GM18868 (cell line): ENCODE measurements around the gene E2F6.

ENCODE experiments used
- ATAC-seq: cut with Tn5 transposase; IDR thresholded peaks from one replicate; pipeline ENCODE4 v1.9.1; 2021; ENCODE audit warnings: mild to moderate bottlenecking, moderate library complexity; ENCODE audit not compliant: unreplicated experiment

Gene E2F6, protein sequence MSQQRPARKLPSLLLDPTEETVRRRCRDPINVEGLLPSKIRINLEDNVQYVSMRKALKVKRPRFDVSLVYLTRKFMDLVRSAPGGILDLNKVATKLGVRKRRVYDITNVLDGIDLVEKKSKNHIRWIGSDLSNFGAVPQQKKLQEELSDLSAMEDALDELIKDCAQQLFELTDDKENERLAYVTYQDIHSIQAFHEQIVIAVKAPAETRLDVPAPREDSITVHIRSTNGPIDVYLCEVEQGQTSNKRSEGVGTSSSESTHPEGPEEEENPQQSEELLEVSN

DNA sequence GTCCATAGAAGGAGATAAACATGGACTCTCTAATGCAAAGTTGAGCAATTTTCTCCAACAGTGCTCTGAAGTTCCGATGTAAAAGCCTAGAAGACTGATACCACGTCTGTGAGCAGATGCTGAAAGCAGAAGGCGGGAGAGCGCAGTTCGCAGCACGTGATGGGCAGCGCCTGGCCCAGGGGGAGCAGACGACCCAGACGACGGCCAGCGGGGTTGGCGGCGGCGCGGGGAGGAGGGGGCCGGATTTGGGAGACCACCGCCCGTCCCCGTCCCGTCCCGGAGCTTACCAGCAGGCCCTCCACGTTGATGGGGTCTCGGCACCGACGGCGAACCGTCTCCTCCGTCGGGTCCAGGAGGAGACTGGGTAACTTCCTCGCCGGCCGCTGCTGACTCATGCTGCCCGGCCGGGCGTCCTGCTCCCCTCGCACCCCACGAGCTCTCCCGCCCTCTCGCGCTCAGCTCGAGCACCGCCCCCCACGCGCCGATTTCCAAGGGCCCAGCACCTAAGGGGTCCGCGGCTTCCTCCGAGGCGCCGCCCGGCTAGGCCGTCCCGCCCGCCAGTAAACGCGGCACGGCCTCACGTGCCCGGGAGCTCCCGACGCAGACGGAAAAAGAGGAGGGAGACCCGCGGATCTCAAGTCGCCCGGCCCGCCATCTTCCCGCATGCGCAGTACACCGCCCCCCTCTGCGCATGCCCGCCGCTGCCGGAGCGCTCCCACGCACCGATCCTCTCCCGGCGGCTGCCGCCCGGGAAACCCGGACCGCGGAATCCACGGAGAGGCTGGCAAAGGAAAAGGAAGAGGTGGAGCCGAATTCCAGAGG, at the start of gene E2F6:
Gene E2F6, minus strand, starts transcription at position 677 of the 822 bp plus-strand sequence. Its CDS starts 282 bp downstream, at position 395.
- peak; percentile 69 for ATAC-seq

DNA sequence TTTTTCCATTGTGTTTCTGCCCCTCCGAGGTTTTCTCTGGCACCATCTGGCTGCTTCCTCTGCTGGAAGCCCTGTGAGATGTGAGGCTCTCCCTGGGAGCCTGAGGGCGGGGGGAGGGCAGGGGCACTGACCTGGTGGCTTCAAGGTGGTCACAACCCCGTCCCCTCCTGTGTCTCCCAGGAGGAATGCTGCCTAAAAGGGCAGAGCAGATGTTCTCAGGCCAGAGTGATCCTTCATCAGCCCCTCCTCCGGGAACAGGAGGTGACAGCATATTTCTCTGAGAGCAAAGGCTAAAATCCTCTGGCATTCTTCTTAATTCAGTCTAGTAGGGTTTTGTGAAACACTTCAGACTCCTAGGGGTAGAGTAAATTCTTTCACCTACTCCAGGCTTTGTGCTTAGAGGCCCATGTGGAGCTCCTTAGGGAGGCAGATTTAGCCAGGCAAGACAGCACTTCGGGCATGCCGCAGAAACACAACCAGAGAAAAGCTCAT, 49.6 kb upstream of the E2F6 start:
- ATAC-seq: no peak

DNA sequence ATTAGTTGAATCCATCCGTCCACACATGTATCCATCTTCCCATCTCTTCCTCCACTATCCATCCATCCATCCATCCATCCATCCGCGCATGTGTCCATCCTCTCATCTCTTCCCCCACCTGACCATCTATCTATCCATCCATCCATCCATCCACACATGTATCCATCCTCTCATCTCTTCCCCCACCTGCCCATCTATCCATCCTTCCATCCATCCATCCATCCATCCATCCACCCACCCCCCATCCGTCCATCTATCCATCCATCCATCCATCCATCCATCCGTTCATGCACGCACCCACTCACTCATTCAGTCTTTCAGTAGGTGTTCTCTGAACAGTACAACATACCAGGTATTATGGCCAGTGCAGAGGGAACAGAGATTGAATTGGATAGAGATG, 48.9 kb upstream of the E2F6 start:
- ATAC-seq: no peak

DNA sequence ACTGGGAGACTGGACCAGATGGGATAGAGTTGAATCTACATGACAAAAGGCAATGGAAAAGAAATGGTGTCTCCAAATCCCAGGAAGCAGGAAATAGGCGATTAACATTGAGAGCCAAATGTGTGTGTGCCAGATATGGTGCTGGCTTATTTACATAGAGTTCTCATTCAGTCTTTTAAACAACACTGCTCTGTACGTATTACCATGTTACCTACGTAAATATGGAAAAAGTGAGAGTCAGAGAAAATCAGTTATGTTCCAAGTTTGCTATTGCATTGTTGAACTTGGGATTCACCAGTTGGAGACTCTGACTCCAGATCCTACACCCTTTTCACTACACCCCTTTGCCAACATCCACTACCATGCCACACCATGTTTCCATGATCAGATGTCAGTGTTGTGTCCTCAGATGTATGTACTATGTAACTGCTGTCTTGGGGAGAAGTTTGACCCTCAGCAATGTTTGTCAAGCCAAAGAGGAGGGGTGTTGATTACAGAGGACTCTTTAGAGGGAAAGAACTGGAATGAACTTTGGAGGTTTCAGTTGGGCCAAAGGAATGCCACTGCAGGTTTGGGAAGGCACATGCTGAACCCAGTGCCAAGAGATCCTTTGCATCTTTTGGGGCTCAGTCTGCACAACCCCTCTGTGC, 48.2 kb upstream of the E2F6 start:
- no peak for ATAC-seq

DNA sequence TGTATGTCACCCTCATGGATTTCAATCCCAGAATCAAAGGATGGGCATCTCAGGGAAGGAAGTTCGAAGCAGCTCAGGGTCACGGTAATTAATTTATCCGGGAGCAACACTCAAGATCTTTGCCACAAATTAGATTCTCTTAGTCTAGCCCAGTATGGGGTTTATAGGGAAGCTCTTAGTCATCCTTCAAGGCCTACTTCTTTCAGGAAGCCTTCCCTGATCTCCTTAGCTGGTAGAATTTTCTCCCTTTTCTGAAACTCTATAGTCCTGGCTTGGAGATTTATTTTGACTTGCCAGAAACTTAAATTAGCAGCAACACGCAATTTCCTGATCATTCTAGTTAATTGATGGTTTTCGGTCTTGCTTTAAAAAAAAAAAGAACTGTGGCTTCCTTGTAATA, 47.4 kb upstream of the E2F6 start:
- ATAC-seq: no peak

DNA sequence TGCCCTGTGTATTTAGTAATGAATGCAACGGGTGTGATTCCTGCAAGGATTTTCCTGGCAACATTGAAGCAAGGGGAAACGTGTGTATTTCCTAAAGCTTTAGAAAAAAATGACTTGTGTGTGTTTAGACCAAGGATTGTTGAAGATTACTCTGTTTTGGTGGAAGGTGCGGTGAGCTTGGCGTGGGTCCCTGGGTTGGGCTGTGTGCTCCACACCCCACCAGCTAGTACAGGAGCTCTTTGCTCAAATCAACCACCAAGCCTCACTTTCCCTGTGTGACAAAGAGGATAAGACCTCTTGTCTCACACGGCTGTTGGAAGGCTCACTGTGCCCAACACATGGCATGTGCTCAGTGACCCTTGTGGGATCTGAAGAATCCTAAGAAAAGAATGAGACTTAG, 46.5 kb upstream of the E2F6 start:
- ATAC-seq: no peak

DNA sequence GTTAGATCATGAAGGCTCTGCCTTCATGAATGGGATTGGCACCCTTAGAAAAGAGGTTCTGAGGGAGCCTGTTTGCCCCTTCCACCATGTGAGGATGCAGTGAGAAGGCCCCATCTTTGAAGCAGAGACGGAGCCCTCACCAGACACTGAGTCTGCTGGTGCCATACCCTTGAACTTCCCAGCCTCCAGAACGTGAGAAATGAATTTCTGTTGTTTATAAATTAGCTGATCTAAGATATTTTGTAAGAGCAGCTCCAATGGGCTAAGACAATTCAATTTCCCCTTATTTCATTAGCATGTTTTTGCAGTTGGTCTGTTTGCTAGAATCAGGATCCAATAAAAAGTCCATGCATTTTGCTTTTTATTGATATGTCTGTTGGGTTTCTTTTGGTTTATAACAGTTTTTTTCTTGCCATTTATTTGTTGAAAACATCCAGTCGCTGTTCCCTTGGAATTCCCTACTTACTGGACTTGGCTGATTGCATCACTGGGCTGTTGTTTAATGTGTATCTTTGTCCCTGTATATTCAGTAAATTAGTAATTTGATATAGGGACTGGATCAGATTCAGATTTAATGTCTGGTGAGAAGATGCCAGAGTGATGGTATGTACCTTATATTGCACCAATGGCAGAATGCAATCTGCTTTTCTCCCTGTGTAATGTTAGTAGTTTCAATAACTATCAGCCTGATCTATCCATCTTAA, 43.8 kb upstream of the E2F6 start:
- ATAC-seq: no peak

DNA sequence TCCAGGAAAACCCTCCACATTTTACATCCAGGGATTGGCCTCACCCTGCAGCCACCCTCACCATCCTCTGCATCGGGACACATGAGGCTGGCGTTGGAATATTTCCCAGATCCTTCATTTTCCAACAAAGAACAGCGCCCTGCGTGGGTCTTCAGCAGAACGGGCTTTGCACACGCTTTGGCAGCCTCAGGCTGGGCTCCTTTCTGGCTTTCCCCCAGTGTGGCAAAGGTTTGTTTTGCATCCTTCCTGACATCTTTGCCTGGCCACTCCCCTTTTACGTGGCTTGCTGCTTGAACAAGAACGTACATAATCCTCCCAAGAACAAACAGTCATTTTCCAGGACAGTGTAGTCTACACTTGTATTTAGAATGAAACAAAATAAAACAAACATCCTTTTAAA, 42.3 kb upstream of the E2F6 start:
- no peak for ATAC-seq

DNA sequence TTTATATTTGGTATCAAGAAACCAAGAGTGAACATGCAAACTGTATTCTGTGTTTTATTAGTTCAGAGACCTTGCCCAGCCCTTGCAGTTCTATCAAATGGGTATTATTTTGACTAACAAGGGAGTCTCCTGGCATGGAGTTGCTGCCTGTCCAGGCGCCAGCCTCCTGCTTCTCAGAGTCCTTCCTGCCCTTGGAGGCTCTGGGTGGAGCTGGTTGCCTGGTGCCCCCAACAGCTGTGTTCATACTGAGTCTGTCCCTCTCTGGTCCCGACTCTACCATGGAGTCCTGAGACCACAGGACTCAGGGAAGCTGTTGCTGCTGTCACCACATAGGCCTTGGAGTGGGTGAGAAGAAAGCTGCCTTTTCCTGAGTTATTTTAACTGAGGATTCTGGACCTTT, 41.6 kb upstream of the E2F6 start:
- ATAC-seq: no peak

DNA sequence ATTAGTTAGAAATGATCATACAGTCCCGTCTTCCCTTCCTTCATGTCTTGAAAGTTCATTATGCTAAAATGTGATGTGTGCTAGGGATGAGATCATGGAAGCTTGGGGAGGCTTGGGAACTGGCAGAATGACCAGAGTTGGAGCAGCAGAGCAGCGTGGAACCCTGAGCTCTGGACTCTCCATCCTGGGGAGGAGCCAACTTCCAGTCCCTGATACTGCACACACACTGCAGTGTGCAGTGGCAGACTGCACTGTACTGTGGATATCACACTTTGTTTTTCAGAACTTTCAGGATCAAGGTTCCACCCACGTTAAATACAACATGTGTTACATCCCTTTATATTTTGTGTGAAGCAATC, 40.6 kb upstream of the E2F6 start:
- ATAC-seq: no peak

DNA sequence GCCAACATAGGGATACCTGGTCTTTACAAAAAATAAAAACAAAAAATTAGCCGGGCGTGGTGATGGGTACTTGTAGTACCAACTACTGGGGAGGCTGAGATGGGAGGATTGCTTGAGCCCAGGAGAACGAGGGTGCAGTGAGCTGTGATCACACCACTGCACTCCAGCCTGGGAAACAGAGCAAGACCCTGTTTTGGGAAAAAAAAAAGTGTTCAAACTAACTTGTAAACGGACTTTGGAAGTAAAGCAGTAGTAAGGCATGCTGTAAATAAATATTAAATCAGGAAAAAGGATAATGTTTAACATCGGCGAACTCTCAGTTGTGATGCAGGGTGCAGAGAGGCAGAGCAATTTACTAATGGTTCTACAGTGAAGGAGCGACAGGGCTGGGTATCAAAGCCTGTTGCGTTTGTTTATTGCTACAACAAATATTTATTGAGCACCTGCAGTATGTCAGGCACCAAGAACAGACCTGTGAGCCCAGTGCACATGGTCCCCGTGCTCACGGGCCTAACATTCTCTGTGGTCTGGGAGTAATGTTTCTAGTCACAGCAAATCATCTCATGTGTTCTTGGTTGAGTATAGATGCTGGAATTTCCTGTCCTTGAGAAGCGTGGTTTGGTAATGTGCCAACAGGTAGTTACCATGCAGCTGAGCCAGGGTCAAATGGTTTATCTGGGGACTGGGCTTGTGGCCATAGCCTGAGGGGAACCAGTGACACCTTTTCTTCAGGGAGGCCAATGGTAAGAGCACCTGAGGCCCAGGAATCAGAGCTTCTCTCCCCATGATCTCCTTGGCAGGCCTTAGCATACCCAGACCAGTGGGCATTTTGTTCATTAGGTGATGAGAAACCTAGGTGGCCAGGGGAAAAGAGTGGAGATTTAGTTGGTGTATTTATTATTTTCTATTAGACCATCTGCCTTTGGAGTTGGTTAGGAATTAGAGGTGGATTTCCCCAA, 40.0 kb upstream of the E2F6 start:
- ATAC-seq: peak; percentile 78

DNA sequence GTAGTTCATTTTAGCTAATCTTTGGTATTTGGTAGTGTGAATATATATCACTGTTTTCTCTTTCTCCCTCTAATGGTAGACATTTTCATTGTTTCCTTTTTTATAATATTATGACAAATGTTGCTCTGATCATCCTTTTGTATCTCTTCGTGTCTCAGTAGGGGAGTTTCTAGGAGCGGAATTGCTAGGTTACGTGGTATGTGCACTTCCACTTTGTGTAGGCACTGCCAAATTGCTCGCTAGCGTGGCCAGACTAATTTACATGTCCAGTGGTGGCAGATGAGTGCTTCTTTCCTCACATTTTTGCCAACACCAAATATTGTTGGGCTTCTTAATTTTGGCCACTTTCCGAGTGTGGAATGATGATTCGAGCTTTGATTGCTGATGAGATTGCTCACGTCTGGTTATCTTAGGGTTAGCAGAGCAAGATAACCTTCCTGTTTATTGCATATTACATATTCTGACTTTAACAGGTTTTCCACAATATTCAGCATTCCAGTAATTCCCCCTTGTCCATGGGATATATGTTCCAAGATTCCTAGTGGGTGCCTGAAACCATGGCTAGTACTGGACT, 37.5 kb upstream of the E2F6 start:
- no peak for ATAC-seq

DNA sequence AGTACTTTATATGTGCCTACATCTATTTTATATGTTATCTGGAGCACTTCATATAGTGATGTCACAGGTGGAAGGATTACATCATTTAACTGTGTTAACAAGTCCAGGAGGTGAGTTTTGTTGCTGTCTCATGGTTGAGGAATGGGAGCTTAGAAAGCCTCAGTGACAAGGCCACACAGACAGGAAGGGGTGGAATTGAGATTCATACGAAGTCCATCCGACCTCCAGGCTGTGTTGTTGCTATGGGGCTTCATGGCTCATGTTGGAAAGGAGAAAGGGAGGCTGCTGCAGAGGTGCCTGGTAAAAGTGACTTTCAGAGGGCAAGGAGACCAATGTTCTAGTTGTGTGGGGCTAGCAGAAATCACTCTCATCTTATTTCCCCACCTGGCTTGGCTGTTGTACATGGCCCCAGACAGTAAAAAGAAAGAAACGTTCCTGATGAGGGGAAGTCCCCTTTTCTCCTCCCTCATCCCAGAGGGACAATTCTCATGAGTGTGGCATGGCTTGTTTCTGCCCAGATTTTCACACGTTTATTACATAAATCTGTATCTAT, 36.9 kb upstream of the E2F6 start:
- no peak for ATAC-seq

DNA sequence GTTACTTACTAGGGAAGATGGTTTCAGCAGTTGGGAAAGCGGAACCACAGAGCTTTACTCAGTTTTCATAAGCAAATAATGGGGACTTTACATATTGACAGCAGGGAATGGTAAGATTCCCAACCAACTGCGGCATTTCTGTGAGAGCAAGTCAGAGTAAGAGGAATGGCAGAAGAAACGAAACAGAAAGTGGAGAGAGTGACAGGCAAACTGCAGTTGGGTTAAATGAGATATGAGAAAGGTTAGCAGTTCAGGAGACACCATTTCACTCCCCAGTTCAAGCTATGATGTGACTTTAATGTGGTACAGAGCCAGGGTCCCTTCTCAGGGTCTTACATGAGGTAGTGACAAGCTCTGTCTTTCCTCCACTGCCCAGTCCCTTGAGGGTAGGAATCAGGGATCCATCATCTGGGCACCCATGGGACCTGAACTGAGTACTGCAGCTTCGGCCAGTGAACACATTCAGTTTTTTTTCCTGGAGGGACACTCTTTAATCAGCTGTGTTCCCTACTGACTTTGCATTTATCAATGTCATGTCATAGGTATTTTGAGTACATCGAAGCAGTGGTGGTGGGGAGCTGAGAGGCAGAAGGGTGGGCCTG, 34.8 kb upstream of the E2F6 start:
- no peak for ATAC-seq

DNA sequence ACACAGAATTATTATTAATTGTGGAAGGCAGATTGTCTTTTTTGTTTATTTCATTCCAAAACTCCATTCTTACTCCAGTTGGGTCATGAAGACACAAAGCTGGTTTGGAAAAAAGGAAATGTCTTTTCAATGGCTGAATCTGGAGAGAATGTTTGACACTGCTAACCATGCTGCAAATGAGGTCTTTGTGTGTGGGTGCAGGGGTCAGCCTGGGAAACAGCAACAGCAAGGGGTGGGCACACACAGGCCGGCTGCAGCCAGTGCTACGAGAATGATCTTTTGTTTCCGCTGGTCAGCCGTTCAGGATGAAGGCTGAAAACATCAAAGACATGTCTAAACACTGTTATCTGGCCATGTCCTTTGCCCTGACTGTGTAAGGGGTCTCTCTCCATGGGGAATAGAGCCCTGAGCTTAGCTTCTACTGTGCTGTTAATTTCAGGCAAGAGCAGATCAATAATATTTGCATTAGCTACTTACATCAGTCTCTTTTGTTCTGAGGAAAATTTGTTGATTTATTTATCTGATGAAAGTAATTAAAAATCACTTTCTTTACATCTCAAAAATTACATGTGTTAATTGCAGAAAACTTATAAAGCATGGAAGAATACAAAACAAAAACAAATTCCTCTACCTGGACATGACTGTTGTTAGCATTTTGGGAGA, 33.3 kb upstream of the E2F6 start:
- no peak for ATAC-seq

DNA sequence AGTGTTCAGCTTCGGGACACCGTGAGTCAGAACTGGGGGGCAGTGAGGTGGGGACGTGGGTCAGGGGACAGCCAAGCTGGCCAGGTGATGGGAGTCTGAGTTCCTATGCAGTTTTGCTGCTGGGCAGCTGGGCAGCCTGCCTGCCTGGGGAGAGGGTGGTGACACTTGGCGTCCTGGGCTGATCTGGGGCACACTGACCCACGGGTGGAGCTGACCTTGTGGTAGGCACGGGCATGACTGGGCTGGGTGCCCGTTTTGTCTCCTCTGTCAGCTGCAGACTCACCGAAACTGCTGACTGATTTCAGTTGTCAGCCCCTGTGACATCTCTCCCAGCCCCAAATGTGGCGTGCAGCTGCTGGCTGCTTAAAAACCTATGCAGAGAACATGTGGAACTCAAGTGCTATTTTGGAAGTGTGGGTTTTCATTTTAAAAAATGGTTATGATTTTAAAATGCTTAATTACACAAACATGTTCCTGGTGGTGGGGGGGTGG, 32.6 kb upstream of the E2F6 start:
- ATAC-seq: peak; percentile 93

DNA sequence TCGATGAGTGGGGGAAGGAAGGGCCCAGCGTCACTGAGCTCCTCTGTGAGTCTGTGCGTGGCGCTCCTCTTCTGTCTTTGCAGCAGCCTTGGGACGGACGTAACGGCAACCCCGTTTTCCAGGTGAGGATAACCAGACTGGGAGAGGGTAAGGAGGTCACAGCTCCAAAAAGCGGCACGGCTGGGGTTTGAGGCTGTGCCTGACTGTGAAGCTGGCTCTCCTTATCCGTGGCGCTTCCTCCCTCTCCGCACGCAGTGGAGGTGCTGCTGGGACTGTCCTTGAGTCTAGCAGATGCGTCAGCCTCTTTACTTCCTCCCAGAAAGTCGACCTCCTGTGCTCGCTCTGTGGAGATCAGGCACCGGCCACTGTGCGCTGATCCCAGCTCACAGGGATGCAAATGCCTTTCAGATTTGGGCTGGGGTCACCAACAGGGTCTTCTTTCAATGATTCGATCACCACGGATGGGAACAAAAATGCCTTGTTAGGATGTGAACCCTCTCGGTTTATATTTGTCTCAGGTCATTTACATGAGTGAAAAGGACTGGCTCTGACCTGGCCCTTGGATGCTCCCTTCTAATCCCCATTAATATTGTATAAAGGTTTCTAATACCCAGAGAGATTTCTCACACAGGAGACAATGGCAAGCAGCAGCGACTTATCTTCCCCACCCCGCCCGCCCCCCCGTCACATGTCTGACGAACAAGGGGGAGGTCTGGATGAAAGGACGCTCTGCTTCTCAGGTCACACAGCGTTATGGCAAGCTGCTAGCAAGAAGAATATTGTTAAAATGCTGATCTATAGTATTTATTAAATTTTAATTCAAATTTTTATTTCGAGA, 30.1 kb upstream of the E2F6 start:
- ATAC-seq: no peak
